ENCODE results near the gene GLP1R.

DNA sequence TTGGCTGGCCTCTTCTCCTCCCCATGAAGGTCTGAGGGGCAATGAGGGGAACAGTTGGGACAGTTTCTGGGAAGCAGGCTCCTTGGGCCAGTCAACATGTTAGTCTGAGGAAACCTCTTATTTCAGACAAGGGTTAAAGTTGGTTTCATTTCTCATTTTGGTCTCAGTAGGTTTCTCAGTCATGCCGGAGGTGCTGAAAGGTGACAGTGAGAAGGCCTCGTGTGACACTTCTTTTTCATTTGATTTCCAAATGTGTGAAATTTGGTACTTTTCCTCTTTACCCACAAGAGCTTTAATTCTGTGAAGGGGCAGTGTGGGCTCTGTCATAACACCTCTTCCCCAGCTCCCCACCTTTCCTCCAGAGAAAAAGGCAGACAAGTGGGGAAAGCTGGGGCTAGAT lies 7.5 kb upstream of the GLP1R start:
- TF ChIP-seq, protein P1, sequence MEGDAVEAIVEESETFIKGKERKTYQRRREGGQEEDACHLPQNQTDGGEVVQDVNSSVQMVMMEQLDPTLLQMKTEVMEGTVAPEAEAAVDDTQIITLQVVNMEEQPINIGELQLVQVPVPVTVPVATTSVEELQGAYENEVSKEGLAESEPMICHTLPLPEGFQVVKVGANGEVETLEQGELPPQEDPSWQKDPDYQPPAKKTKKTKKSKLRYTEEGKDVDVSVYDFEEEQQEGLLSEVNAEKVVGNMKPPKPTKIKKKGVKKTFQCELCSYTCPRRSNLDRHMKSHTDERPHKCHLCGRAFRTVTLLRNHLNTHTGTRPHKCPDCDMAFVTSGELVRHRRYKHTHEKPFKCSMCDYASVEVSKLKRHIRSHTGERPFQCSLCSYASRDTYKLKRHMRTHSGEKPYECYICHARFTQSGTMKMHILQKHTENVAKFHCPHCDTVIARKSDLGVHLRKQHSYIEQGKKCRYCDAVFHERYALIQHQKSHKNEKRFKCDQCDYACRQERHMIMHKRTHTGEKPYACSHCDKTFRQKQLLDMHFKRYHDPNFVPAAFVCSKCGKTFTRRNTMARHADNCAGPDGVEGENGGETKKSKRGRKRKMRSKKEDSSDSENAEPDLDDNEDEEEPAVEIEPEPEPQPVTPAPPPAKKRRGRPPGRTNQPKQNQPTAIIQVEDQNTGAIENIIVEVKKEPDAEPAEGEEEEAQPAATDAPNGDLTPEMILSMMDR (tag by site-specific recombination; IDR thresholded peaks at IDR 0.05): no peak
- TF ChIP-seq KLF1 (tag by site-specific recombination; IDR thresholded peaks at IDR 0.05) (no peak), ZNF274 (IDR thresholded peaks at IDR 0.05; ENCODE audit: low read length) (no peak), ZNF274 (tag by site-specific recombination; IDR thresholded peaks at IDR 0.05; ENCODE audit: borderline replicate concordance) (no peak), ZNF175 (tag by site-specific recombination; IDR thresholded peaks at IDR 0.05) (no peak), ZNF366 (tag by site-specific recombination; conservative IDR thresholded peaks at IDR 0.05) (no peak), ZNF211 (tag by site-specific recombination; IDR thresholded peaks at IDR 0.05; ENCODE audit: low read depth) (no peak), KLF10 (tag by site-specific recombination; IDR thresholded peaks at IDR 0.05) (no peak), ZNF548 (tag by site-specific recombination; IDR thresholded peaks at IDR 0.05) (no peak)
- TF ChIP-seq, protein P2, sequence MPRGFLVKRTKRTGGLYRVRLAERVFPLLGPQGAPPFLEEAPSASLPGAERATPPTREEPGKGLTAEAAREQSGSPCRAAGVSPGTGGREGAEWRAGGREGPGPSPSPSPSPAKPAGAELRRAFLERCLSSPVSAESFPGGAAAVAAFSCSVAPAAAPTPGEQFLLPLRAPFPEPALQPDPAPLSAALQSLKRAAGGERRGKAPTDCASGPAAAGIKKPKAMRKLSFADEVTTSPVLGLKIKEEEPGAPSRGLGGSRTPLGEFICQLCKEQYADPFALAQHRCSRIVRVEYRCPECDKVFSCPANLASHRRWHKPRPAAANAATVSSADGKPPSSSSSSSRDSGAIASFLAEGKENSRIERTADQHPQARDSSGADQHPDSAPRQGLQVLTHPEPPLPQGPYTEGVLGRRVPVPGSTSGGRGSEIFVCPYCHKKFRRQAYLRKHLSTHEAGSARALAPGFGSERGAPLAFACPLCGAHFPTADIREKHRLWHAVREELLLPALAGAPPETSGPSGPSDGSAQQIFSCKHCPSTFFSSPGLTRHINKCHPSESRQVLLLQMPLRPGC (tag by site-specific recombination; IDR thresholded peaks at IDR 0.05): no peak
- TF ChIP-seq, protein P3, sequence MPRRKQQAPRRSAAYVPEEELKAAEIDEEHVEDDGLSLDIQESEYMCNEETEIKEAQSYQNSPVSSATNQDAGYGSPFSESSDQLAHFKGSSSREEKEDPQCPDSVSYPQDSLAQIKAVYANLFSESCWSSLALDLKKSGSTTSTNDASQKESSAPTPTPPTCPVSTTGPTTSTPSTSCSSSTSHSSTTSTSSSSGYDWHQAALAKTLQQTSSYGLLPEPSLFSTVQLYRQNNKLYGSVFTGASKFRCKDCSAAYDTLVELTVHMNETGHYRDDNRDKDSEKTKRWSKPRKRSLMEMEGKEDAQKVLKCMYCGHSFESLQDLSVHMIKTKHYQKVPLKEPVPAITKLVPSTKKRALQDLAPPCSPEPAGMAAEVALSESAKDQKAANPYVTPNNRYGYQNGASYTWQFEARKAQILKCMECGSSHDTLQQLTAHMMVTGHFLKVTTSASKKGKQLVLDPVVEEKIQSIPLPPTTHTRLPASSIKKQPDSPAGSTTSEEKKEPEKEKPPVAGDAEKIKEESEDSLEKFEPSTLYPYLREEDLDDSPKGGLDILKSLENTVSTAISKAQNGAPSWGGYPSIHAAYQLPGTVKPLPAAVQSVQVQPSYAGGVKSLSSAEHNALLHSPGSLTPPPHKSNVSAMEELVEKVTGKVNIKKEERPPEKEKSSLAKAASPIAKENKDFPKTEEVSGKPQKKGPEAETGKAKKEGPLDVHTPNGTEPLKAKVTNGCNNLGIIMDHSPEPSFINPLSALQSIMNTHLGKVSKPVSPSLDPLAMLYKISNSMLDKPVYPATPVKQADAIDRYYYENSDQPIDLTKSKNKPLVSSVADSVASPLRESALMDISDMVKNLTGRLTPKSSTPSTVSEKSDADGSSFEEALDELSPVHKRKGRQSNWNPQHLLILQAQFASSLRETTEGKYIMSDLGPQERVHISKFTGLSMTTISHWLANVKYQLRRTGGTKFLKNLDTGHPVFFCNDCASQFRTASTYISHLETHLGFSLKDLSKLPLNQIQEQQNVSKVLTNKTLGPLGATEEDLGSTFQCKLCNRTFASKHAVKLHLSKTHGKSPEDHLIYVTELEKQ (tag by site-specific recombination; IDR thresholded peaks at IDR 0.05; ENCODE audit: borderline replicate concordance): no peak

All from HEK293 (cell line).